Measurements from ENCODE around the gene NDUFB10. TPM values are rescaled to one million over a fixed set of nuclear protein-coding genes. Genes with fewer than 3 reads are reported as not detected.

Gene NDUFB10
- total RNA-seq, 1 donor from 2014 or later: 128 TPM

DNA sequence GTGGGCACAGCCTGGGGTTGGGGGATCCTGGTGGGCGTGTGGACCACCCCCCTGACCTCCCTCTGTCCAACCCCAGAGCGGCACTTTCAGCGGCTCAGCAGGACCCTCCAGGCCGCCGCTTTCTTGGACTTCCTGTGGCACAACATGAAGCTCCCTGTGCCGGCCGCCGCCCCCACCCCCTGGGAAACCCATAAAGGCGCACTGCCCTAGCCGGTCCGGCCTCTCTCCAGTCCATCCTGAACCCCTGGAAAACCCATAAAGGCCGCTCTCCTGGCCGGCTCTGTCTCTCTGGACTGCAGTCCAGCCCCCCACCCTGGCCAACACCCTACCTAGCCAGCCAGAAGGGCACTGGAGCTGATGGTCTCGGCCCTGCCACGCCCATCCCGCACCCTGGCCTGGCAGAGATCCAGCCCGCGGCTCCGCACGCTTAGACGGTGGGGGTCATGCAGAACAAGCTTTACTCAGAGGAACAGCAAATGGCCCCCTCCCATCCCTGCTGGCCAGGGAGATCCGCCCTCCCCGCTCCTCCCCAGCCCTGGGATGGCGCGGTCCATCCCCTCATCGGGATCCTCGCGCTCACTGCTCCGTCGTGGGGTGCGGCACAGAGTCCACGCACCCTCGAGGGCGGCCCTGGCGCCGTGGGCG lies 19.3 kb downstream of the NDUFB10 start:
- no peak for DNase-seq (ENCODE audit: low read depth, low spot score)
- no peak overlapping the region for H3K27ac Mint-ChIP-seq (ENCODE audit: unreplicated experiment)
- no peaks in the 10 kb centered on the region for H3K9me3 Mint-ChIP-seq
- TF ChIP-seq, protein P1, sequence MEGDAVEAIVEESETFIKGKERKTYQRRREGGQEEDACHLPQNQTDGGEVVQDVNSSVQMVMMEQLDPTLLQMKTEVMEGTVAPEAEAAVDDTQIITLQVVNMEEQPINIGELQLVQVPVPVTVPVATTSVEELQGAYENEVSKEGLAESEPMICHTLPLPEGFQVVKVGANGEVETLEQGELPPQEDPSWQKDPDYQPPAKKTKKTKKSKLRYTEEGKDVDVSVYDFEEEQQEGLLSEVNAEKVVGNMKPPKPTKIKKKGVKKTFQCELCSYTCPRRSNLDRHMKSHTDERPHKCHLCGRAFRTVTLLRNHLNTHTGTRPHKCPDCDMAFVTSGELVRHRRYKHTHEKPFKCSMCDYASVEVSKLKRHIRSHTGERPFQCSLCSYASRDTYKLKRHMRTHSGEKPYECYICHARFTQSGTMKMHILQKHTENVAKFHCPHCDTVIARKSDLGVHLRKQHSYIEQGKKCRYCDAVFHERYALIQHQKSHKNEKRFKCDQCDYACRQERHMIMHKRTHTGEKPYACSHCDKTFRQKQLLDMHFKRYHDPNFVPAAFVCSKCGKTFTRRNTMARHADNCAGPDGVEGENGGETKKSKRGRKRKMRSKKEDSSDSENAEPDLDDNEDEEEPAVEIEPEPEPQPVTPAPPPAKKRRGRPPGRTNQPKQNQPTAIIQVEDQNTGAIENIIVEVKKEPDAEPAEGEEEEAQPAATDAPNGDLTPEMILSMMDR (conservative IDR thresholded peaks at IDR 0.05): no peak
- no peaks in the 10 kb centered on the region for H3K36me3 Mint-ChIP-seq (ENCODE audit: low read depth)
- H3K4me3 Mint-ChIP-seq: no peak overlapping the region
- peaks cover 50% of the 10 kb centered on the region for H3K27me3 Mint-ChIP-seq (ENCODE audit: low read depth)
- H3K4me1 Mint-ChIP-seq: peaks cover 21% of the 10 kb centered on the region

DNA sequence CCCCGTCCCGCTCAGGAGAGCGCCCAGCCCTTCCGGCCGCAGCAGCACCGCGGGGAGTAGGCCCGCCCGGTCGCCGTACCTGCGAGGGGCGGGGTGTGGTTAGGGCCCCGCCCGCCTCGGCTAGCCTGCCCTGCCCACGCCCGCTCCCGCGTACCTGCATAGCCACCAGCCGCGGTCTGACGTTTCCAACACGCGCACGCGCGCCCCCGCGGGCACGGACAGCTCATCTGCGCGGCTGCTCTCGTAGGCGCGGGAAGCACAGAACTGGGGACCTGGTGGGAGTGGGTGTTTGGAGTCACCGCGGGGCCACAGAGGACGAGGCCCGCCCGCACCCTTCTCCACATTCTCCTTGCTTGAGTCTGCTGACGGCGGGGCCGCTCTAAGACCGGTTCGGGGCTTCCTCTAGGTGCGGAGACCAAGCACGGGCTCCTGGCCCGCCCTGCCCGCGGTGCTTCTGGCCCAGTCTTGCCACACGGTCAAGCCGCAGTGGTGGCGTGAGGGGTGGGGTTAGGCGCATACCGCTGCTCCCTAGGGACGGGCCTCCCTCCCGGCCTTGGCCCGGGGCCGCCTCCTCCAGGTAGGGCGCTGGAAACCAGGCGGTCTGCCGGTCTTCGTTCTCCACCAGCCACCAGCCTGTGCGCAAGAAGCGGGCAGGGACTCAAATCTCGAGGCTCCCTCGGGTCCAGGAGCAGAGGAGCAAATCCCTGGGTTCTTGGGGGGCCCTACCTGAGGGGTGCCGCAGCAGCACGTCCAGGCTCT lies 20.1 kb downstream of the NDUFB10 start:
- Mint-ChIP-seq H3K9me3 (no peaks in the 10 kb centered on the region), H3K36me3 (ENCODE audit: low read depth) (no peaks in the 10 kb centered on the region), H3K27me3 (ENCODE audit: low read depth) (peaks cover 50% of the 10 kb centered on the region), H3K4me1 (peaks cover 21% of the 10 kb centered on the region), H3K27ac (ENCODE audit: unreplicated experiment) (no peak overlapping the region), H3K4me3 (no peak overlapping the region)
- DNase-seq (ENCODE audit: low read depth, low spot score): no peak
- TF ChIP-seq, protein P1 (conservative IDR thresholded peaks at IDR 0.05): no peak

DNA sequence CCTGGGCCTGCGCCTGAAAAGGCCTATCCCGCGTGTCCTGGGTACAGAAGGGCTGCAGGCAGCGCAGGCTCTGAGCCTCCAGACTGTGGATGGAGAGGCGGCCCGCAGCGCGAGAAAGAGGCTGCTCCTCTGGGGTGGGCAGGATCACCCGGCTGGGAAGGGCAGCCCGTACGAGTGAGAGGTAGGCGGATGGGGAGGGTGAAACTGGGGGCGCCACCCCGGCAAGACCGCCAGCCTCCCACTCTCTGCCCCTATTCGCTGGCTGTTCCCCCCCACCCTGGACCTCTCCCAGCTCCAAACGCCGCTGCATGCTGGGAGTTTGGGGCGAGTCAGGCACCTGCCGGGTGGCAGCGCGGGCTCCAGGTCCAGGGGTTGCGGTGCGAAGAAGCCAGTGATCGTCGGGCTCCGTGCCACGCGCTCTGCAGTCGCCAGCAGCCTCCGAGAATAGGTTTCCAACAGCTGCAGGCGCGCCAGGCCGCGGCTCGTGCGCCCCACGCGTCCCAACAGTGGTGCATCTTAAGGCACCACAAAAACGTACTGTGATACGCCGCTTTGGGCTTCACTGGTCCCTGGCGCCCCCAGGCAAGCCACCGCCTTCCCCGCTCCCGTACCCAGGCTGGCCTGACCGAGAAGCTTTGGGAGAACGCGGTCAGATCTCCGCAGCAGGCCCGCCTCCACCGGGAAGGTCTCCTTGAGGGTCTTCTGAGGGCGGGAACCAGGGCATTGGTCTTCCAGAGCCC lies 20.9 kb downstream of the NDUFB10 start:
- Mint-ChIP-seq H3K27ac (ENCODE audit: unreplicated experiment) (no peak overlapping the region), H3K36me3 (ENCODE audit: low read depth) (no peaks in the 10 kb centered on the region), H3K27me3 (ENCODE audit: low read depth) (peaks cover 54% of the 10 kb centered on the region), H3K4me3 (no peak overlapping the region), H3K4me1 (peaks cover 28% of the 10 kb centered on the region), H3K9me3 (no peaks in the 10 kb centered on the region)
- TF ChIP-seq, protein P1 (conservative IDR thresholded peaks at IDR 0.05): no peak
- DNase-seq (ENCODE audit: low read depth, low spot score): no peak

DNA sequence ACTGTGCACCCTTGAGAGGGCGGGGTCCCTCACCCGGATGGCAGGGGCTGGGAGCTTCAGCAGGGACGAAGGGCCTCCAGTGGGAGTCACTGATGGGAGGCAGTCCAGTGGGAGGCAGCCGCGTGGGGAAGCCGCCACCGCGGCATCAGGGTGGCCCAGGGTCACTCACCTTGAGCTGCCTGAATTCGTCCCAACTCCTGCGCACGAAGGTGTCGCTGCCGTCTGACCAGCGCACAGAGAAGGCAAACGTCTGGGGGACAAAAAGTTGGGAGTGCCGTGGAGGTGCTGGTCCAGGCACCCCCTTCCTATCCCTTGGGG lies 21.4 kb downstream of the NDUFB10 start:
- TF ChIP-seq, protein P1 (conservative IDR thresholded peaks at IDR 0.05): no peak
- Mint-ChIP-seq H3K4me3 (no peak overlapping the region), H3K9me3 (no peaks in the 10 kb centered on the region), H3K27me3 (ENCODE audit: low read depth) (peaks cover 55% of the 10 kb centered on the region), H3K4me1 (peaks cover 30% of the 10 kb centered on the region), H3K27ac (ENCODE audit: unreplicated experiment) (no peak overlapping the region), H3K36me3 (ENCODE audit: low read depth) (no peaks in the 10 kb centered on the region)
- no peak for DNase-seq (ENCODE audit: low read depth, low spot score)

DNA sequence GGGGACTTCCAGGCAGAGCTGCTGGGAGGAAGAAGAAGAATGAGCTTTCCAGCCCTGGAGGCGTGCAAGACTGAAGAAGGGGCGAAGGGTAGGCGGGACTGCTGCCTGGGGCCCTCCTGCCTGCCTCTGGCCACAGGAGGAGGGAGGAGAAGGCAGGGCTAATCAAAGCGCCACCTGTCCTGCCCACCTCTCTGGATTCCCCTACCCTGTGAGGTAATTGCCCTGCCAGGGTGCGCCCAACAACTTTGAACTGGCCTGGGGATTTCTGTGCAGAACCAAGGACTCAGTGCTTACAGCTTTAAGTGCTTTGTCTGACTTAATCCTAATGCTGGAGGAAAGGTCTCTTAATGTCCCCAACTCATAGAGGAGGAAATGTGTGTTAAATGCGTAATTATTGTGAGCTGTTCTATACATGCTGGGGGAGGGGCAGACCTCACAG lies 22.1 kb downstream of the NDUFB10 start, which contains the start of gene NOXO1:
Gene NOXO1 (minus strand): TSS at position 72 of the 439 bp plus-strand sequence. CDS start 290 bp downstream, outside the sequence.
- TF ChIP-seq, protein P1 (conservative IDR thresholded peaks at IDR 0.05): no peak
- Mint-ChIP-seq H3K27ac (ENCODE audit: unreplicated experiment) (no peak within 1 kb of the TSS), H3K36me3 (ENCODE audit: low read depth) (peaks cover under 1% of the 10 kb centered on the region), H3K9me3 (no peaks in the 10 kb centered on the region), H3K4me3 (peak within 1 kb of the TSS; percentile 85), H3K4me1 (peaks cover 30% of the 10 kb centered on the region), H3K27me3 (ENCODE audit: low read depth) (peaks cover 56% of the 10 kb centered on the region)
- no peak for DNase-seq (ENCODE audit: low read depth, low spot score)

Measured in neural crest cell (in vitro differentiated cells).